G401 (cell line): ENCODE results near the gene CLEC12A. TPM values are rescaled to one million over a fixed set of nuclear protein-coding genes. Genes with fewer than 3 reads are reported as not detected.
"Not testable (repeated sequence)": the region's sequence is repeated elsewhere in the genome, so short reads cannot be mapped to it uniquely, and the experiment has no call there.

Experiments used
- DNase-seq: peaks from one replicate; pipeline ENCODE4 v3.0.0-alpha.2; 2015; ENCODE audit warnings: low spot score
- in situ Hi-C: cut with HindIII; loops from 2 replicates; pipeline ENCODE4 v1.10.0; 2016; ENCODE audit warnings: low sequenced_read_pairs, mixed read lengths
- total RNA-seq: library from RNA; depleted of rRNA; stranded (reverse); fragments of >200 nt; shearing (Covaris generic); gene quantifications from 2 replicates; pipeline ENCODE4 v1.2.3, GENCODE V29; 2014

The CLEC12A gene
- total RNA-seq, 1 experiment from 2014 or later: not detected

GRCh38 chr12:9960590-9960989 is 10.6 kb upstream of the CLEC12A start:
- DNase-seq: no peak
- in situ Hi-C loops: no loop called here

GRCh38 chr12:9961106-9961505 is 10.1 kb upstream of the CLEC12A start:
- in situ Hi-C loops: no loop called here
- DNase-seq: no peak

- in situ Hi-C loops: no loop called here
Observed at GRCh38 chr12:9961901-9962300, 9.3 kb upstream of the CLEC12A start.

GRCh38 chr12:9969673-9970072 is 1.5 kb upstream of the CLEC12A start:
- no peak for DNase-seq
- in situ Hi-C loops: no loop called here

More at GRCh38 chr12:9961901-9962300, 9.3 kb upstream of the CLEC12A start:
- no peak for DNase-seq

- DNase-seq: no peak
- in situ Hi-C loops: no loop called here
Observed at GRCh38 chr12:9973949-9974348, 2.7 kb downstream of the CLEC12A start.

GRCh38 chr12:9974731-9975130 is 3.5 kb downstream of the CLEC12A start:
- in situ Hi-C loops, DNase-seq: not testable (repeated sequence)

GRCh38 chr12:9975614-9976013 is 4.4 kb downstream of the CLEC12A start:
- in situ Hi-C loops: no loop called here

GRCh38 chr12:9976626-9977025 is 5.4 kb downstream of the CLEC12A start:
- in situ Hi-C loops, DNase-seq: not testable (repeated sequence)

More at GRCh38 chr12:9975614-9976013, 4.4 kb downstream of the CLEC12A start:
- DNase-seq: no peak

- in situ Hi-C loops: no loop called here
- no peak for DNase-seq
Observed at GRCh38 chr12:9977916-9978315, 6.7 kb downstream of the CLEC12A start.

- in situ Hi-C loops: no loop called here
- DNase-seq: no peak
Observed at GRCh38 chr12:9980126-9980525, 8.9 kb downstream of the CLEC12A start.

- DNase-seq: no peak
- in situ Hi-C loops: no loop called here
Observed at GRCh38 chr12:9991876-9992275, 20.7 kb downstream of the CLEC12A start.

GRCh38 chr12:9992296-9992695 is 21.1 kb downstream of the CLEC12A start:
- no peak for DNase-seq
- in situ Hi-C loops: no loop called here

- in situ Hi-C loops: no loop called here
Observed at GRCh38 chr12:9999016-9999415, 27.8 kb downstream of the CLEC12A start, which contains the start of gene CLEC1B. TSS of gene CLEC1B (minus strand) at chr12:9999121. CDS start at chr12:9999100, 21 bp downstream.

GRCh38 chr12:10001171-10001776 is 30.1 kb downstream of the CLEC12A start:
- no peak for DNase-seq
- in situ Hi-C loops: no loop called here

More at GRCh38 chr12:9999016-9999415, 27.8 kb downstream of the CLEC12A start, which contains the start of gene CLEC1B:
- no peak for DNase-seq

- in situ Hi-C loops: no loop called here
- no peak for DNase-seq
Observed at GRCh38 chr12:10012630-10013330, 41.6 kb downstream of the CLEC12A start.

GRCh38 chr12:10015450-10015849 is 44.2 kb downstream of the CLEC12A start:
- in situ Hi-C loops: no loop called here
- no peak for DNase-seq

GRCh38 chr12:10016881-10017280 is 45.7 kb downstream of the CLEC12A start:
- no peak for DNase-seq
- in situ Hi-C loops: no loop called here

GRCh38 chr12:10018386-10018785 is 47.2 kb downstream of the CLEC12A start:
- in situ Hi-C loops: no loop called here
- DNase-seq: no peak

GRCh38 chr12:10021342-10021741 is 50.1 kb downstream of the CLEC12A start:
- in situ Hi-C loops: no loop called here
- no peak for DNase-seq

- DNase-seq: no peak
- in situ Hi-C loops: no loop called here
Observed at GRCh38 chr12:10025236-10025635, 54.0 kb downstream of the CLEC12A start.

- DNase-seq, in situ Hi-C loops: not testable (repeated sequence)
Observed at GRCh38 chr12:10026666-10027065, 55.5 kb downstream of the CLEC12A start.
